B cell (primary cell): ENCODE results near the gene TSC22D4. TPM values are rescaled to one million over a fixed set of nuclear protein-coding genes. Genes with fewer than 3 reads are reported as not detected.
A peak's percentile ranks its signal among the peaks of the same experiment; 100 is the strongest.

Source experiments
- ATAC-seq: fragments of 200-7000 bp; cut with Tn5 transposase; one replicate; pipeline ENCODE4 v1.10.0; 2021; ENCODE audit warnings: low read depth, mild to moderate bottlenecking, moderate number of reproducible peaks, moderate library complexity
- CTCF ChIA-PET: fragments of 350-600 bp; sonication (Branson Sonifier 250); formaldehyde crosslinking; loops from one replicate; lab custom pipeline; 2021; ENCODE audit warnings: antibody characterized with exemption, inconsistent platforms; lab: Charles Lee
- POLR2A ChIA-PET: fragments of 350-600 bp; sonication (Branson Sonifier 250); formaldehyde crosslinking; loops from one replicate; lab custom pipeline; 2021; ENCODE audit warnings: antibody characterized with exemption; lab: Charles Lee
- DNase-seq: peaks from one replicate; pipeline ENCODE4 v3.0.0; 2013
- H2AFZ ChIP-seq: 2 replicates; pipeline ENCODE4 v1.6.1; 2012; ENCODE audit warnings: mild to moderate bottlenecking, low read depth, low read length; ENCODE audit not compliant: insufficient read depth, poor library complexity, severe bottlenecking
- H3K27ac ChIP-seq, 2 donors: 1 replicate in 1 of 2; 2 replicates in 1 of 2; pipeline ENCODE4 v1.5.1; 2012 to 2013; ENCODE audit warnings: low read length in 2 of 2, mild to moderate bottlenecking in 2 of 2, moderate library complexity in 1 of 2
- H3K27me3 ChIP-seq, 4 experiments: fragments of 200-600 bp in 1 of 4; sonication (generic) in 1 of 4; replicated peaks in 1 of 4; 1 replicate in 2 of 4; 2 replicates in 2 of 4; pipeline versions ENCODE4 v1.6.1 to v1.7.0; 2013 to 2016; ENCODE audit warnings: low read length in 3 of 4, mild to moderate bottlenecking in 2 of 4, mixed read lengths in 1 of 4, moderate library complexity in 1 of 4; ENCODE audit not compliant: insufficient read depth in 4 of 4, control insufficient read depth in 3 of 4; ENCODE audit errors: control extremely low read depth in 1 of 4
- H3K36me3 ChIP-seq, 2 experiments: replicated peaks in 1 of 2; 1 replicate in 1 of 2; 2 replicates in 1 of 2; pipeline versions ENCODE4 v1.6.1 to v1.7.1; 2013; ENCODE audit warnings: low read length in 1 of 2; ENCODE audit not compliant: insufficient read depth in 2 of 2, control insufficient read depth in 1 of 2; ENCODE audit errors: control extremely low read depth in 1 of 2, extremely low read depth in 1 of 2
- H3K4me1 ChIP-seq, 2 donors: fragments of 200-600 bp in 1 of 2; sonication (generic) in 1 of 2; 1 replicate in 1 of 2; 2 replicates in 1 of 2; pipeline versions ENCODE4 v1.5.1 to v1.6.1; 2013 to 2017; ENCODE audit warnings: low read length in 2 of 2; ENCODE audit not compliant: control insufficient read depth in 2 of 2, insufficient read depth in 2 of 2
- H3K4me2 ChIP-seq: replicated peaks from 2 replicates; pipeline ENCODE3; 2012; ENCODE audit warnings: mild to moderate bottlenecking, low read depth, low read length; ENCODE audit not compliant: poor library complexity, severe bottlenecking
- H3K4me3 ChIP-seq, 5 experiments: fragments of 200-600 bp in 1 of 5; sonication (generic) in 1 of 5; 1 replicate in 3 of 5; 2 replicates in 2 of 5; pipeline versions ENCODE4 v1.5.1 to v1.7.0; 2011 to 2016; ENCODE audit warnings: low read length in 4 of 5, mild to moderate bottlenecking in 4 of 5, low read depth in 2 of 5, control low read depth in 1 of 5, moderate library complexity in 1 of 5; ENCODE audit not compliant: insufficient read depth in 1 of 5; ENCODE audit errors: control extremely low read depth in 1 of 5, extremely low read depth in 1 of 5
- H3K79me2 ChIP-seq: fragments of 200-600 bp; sonication (generic); one replicate; pipeline ENCODE4 v1.6.0; 2016; ENCODE audit warnings: low read length; ENCODE audit not compliant: control insufficient read depth, insufficient read depth
- H3K9ac ChIP-seq: fragments of 200-600 bp; sonication (generic); 2 replicates; pipeline ENCODE4 v1.6.1; 2017; ENCODE audit warnings: mild to moderate bottlenecking, low read length, moderate library complexity
- H3K9me3 ChIP-seq, 3 donors: one replicate each; pipeline versions ENCODE4 v1.6.1 to v1.7.1; 2013; ENCODE audit warnings: low read length in 2 of 3; ENCODE audit not compliant: control insufficient read depth in 2 of 3, insufficient read depth in 1 of 3; ENCODE audit errors: control extremely low read depth in 1 of 3
- H4K20me1 ChIP-seq: 2 replicates; pipeline ENCODE4 v1.6.0; 2012; ENCODE audit warnings: mild to moderate bottlenecking, low read length; ENCODE audit not compliant: insufficient read depth, control insufficient read depth, poor library complexity, severe bottlenecking
- H3K27ac Mint-ChIP-seq: one replicate; pipeline ENCODE4 v1.8.0; 2021; ENCODE audit warnings: mixed read lengths
- H3K27me3 Mint-ChIP-seq: one replicate; pipeline ENCODE4 v1.8.0; 2021; ENCODE audit warnings: mixed read lengths
- H3K4me1 Mint-ChIP-seq: one replicate; pipeline ENCODE4 v1.8.0; 2021; ENCODE audit warnings: mixed read lengths
- H3K4me3 Mint-ChIP-seq: one replicate; pipeline ENCODE4 v1.8.0; 2021; ENCODE audit warnings: mixed read lengths
- H3K9me3 Mint-ChIP-seq: one replicate; pipeline ENCODE4 v1.8.0; 2022; ENCODE audit warnings: mixed read lengths; ENCODE audit not compliant: insufficient read depth
- EZH2 ChIP-seq: IDR thresholded peaks from 2 replicates; pipeline ENCODE4 v1.6.1; 2012; ENCODE audit warnings: borderline replicate concordance, low read depth, mild to moderate bottlenecking, moderate library complexity, low read length; ENCODE audit not compliant: insufficient read depth, poor library complexity, severe bottlenecking
- WGBS: methylation state at CpG from one replicate; pipeline ENCODE4 v1.1.5; 2013; ENCODE audit warnings: missing lambda C conversion rate; ENCODE audit not compliant: insufficient coverage; 5-methylcytosine and 5-hydroxymethylcytosine counted together
- intact Hi-C: fragments of 100-400 bp; cut with micrococcal nuclease; formaldehyde crosslinking; loops from one replicate; pipeline ENCODE4 v1.10.0; 2022
- polyA plus RNA-seq: library from polyadenylated mRNA; depleted of rRNA; stranded (reverse); fragments of >200 nt; gene quantifications from 2 replicates; pipeline ENCODE4 v1.2.3, GENCODE V29; 2012
- total RNA-seq, 2 donors: library from RNA; stranded (reverse); fragments of 120-200 nt in 1 of 2; gene quantifications; 1 replicate in 1 of 2; 2 replicates in 1 of 2; pipeline versions ENCODE4 v1.2.3 to v1.2.4, GENCODE V29; 2013 to 2022
- TF ChIP-seq, protein P1 (sequence below): fragments of 200-600 bp; IDR thresholded peaks from one replicate; pipeline ENCODE4 v1.8.0; 2022; ENCODE audit warnings: antibody characterized with exemption, mild to moderate bottlenecking

TSC22D4 gene
- total and polyA plus RNA-seq, 2 donors (not counting 1 experiment from before 2014, with no cell fraction given): 80.2 to 92.8 TPM

DNA sequence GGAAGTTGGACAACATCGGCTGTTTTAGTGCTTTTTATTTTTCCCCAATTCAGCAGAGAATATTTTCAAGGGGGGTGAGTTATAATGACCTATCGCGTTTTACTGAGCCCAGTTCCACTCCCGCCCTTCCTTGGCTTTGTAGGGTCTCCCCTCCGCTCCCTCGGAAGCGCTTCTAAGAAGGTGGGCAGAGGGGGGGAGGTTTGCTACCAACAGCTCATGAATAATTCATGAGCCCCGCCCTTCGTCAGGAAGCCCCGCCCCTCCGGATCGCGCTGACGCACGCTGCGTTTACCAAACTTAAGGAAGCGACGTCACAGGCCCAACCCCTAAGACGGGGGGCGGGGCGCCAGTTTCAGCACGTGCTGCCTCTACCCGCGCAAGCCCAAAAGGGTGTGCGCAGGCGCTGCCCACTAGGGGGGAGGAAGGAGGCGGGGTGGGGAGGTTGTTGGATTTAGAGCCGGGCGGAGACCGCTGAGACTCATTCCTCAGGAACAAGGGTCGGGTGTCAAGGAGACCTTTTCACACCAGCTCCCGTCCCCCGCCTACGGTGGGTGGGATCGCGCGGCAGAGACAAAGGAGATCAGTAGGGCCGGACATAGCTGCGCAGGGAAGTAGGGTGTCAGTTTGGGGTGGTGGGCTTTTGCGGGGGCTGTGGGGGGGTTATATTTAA, 49.9 kb downstream of the TSC22D4 start:
- TF ChIP-seq EZH2: no peak
- TF ChIP-seq, protein P1, sequence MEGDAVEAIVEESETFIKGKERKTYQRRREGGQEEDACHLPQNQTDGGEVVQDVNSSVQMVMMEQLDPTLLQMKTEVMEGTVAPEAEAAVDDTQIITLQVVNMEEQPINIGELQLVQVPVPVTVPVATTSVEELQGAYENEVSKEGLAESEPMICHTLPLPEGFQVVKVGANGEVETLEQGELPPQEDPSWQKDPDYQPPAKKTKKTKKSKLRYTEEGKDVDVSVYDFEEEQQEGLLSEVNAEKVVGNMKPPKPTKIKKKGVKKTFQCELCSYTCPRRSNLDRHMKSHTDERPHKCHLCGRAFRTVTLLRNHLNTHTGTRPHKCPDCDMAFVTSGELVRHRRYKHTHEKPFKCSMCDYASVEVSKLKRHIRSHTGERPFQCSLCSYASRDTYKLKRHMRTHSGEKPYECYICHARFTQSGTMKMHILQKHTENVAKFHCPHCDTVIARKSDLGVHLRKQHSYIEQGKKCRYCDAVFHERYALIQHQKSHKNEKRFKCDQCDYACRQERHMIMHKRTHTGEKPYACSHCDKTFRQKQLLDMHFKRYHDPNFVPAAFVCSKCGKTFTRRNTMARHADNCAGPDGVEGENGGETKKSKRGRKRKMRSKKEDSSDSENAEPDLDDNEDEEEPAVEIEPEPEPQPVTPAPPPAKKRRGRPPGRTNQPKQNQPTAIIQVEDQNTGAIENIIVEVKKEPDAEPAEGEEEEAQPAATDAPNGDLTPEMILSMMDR: no peak
- no peaks in the 10 kb centered on the region for H3K9me3 Mint-ChIP-seq
- H2AFZ ChIP-seq: peak overlapping the region; percentile 63
- no peaks in the 10 kb centered on the region for H3K27me3 Mint-ChIP-seq
- H3K27ac Mint-ChIP-seq: peak overlapping the region; percentile 100
- ChIA-PET POLR2A (interaction anchor here (0.5 to 3.5 kb wide), 41 partner anchors 7 to 1996 kb away, joined by 3 to 44 read pairs (median 5); partner anchors contain the start of genes AP4M1, FBXO24, GNB2 and GPC2), CTCF (interaction anchor here (0.7 to 3.4 kb wide), 9 partner anchors 14 to 347 kb away, joined by 3 to 19 read pairs (median 4); no protein-coding TSS in a partner anchor)
- peak overlapping the region; percentile 97 for H3K4me3 Mint-ChIP-seq
- H3K4me1 ChIP-seq: peaks cover 24 to 35% of the 10 kb centered on the region in 2 donors
- intact Hi-C loops: loop anchor here (1.0 to 2.0 kb wide), 13 partner anchors 7 to 302 kb away; partner anchors contain the start of genes AGFG2, FBXO24, LAMTOR4 and LRCH4
- H3K9me3 ChIP-seq: peaks cover 0 to 7% (median 0%) of the 10 kb centered on the region in 3 donors
- peak; percentile 59 for ATAC-seq
- H4K20me1 ChIP-seq: peaks cover 37% of the 10 kb centered on the region
- H3K4me1 Mint-ChIP-seq: peaks cover 41% of the 10 kb centered on the region
- peaks cover 5 to 27% of the 10 kb centered on the region in 2 experiments for H3K36me3 ChIP-seq
- H3K79me2 ChIP-seq: peaks cover 27% of the 10 kb centered on the region
- peak overlapping the region; percentile 100 for H3K9ac ChIP-seq
- H3K27ac ChIP-seq: peak overlapping the region; percentile 99 to 100
- no peaks in the 10 kb centered on the region for H3K27me3 ChIP-seq
- 0% methylated on average over 30 of the region's 40 CpGs for WGBS
- peak overlapping the region; percentile 84 for H3K4me2 ChIP-seq
- peak; percentile 100 for DNase-seq
- peak overlapping the region; percentile 73 to 91 (median 85) for H3K4me3 ChIP-seq
